Spleen (tissue), 11 donors: ENCODE data around the gene ERBB3. TPM values are rescaled to one million over a fixed set of nuclear protein-coding genes. Genes with fewer than 3 reads are reported as not detected.

Source experiments
- DNase-seq: peaks from one replicate; pipeline ENCODE4 v3.0.0-alpha.2; 2020
- H3K27ac ChIP-seq, 8 donors: fragments of 200-600 bp; sonication (generic) in 7 of 8; 1 replicate in 4 of 8; 2 replicates in 4 of 8; pipeline versions ENCODE4 v1.5.0 to v1.8.0; 2016 to 2021; ENCODE audit warnings: inconsistent platforms in 4 of 8, mild to moderate bottlenecking in 4 of 8, moderate library complexity in 1 of 8
- H3K27me3 ChIP-seq, 7 donors: fragments of 200-600 bp; sonication (generic) in 6 of 7; replicated peaks in 1 of 7; 1 replicate in 4 of 7; 2 replicates in 3 of 7; pipeline versions ENCODE4 v1.5.0 to v1.8.0; 2016 to 2021; ENCODE audit warnings: inconsistent platforms in 3 of 7, mild to moderate bottlenecking in 1 of 7
- H3K36me3 ChIP-seq, 6 donors: fragments of 200-600 bp; sonication (generic) in 5 of 6; 1 replicate in 4 of 6; 2 replicates in 2 of 6; pipeline versions ENCODE4 v1.5.0 to v1.8.0; 2016 to 2021; ENCODE audit warnings: inconsistent platforms in 2 of 6
- H3K4me1 ChIP-seq, 6 donors: fragments of 200-600 bp; sonication (generic) in 5 of 6; 1 replicate in 3 of 6; 2 replicates in 3 of 6; pipeline versions ENCODE4 v1.5.0 to v1.8.0; 2016 to 2021; ENCODE audit warnings: inconsistent platforms in 3 of 6
- H3K4me3 ChIP-seq, 8 donors: fragments of 200-600 bp; sonication (generic) in 7 of 8; 1 replicate in 4 of 8; 2 replicates in 4 of 8; pipeline versions ENCODE4 v1.5.0 to v1.8.0; 2016 to 2021; ENCODE audit warnings: inconsistent platforms in 4 of 8, mild to moderate bottlenecking in 4 of 8, moderate library complexity in 2 of 8
- H3K9me3 ChIP-seq, 8 donors: fragments of 200-600 bp; sonication (generic) in 7 of 8; 1 replicate in 4 of 8; 2 replicates in 4 of 8; pipeline versions ENCODE4 v1.5.0 to v1.8.0; 2016 to 2021; ENCODE audit warnings: inconsistent platforms in 4 of 8
- POLR2A ChIP-seq, 3 donors: fragments of 450-650 bp; IDR thresholded peaks; one replicate each; pipeline ENCODE4 v1.5.1; 2017; ENCODE audit warnings: antibody characterized with exemption in 3 of 3, mild to moderate bottlenecking in 1 of 3
- POLR2AphosphoS5 ChIP-seq, 3 donors: sonication (generic); formaldehyde crosslinking; IDR thresholded peaks; one replicate each; pipeline ENCODE4 v1.5.1; 2017; ENCODE audit warnings: antibody characterized with exemption in 3 of 3
- WGBS, 5 donors: extraction: QIAGEN DNeasy Blood & Tissue Kit in 3 of 5; methylation state at CpG; one replicate each; pipeline versions ENCODE4 v1.1.5 to v1.1.7; 2013 to 2018; 5-methylcytosine and 5-hydroxymethylcytosine counted together
- intact Hi-C: fragments of 100-400 bp; cut with DNase I; formaldehyde crosslinking; loops from one replicate; pipeline ENCODE4 v1.15.0; 2023; ENCODE audit warnings: low total_unique reads
- polyA plus RNA-seq, 3 donors: library from polyadenylated mRNA; stranded (reverse); fragments of 200-250 nt; gene quantifications; one replicate each; pipeline ENCODE4 v1.2.1, GENCODE V29; 2013
- total RNA-seq, 7 donors: library from RNA; depleted of rRNA in 3 of 7; stranded (reverse); fragments of >200 nt in 3 of 7; fragmentation: NEBNext Ultra II Directional in 4 of 7; extraction: Animal tissue kit (Norgen Biotek cat#: 25700) in 4 of 7; gene quantifications; one replicate each; pipeline versions ENCODE4 v1.1.0 to v1.2.1, GENCODE V29; 2016 to 2021
- TF ChIP-seq, protein P1 (sequence below), 11 experiments: fragments of 200-600 bp in 7 of 11; fragments of 450-650 bp in 4 of 11; sonication (generic) in 4 of 11; IDR thresholded peaks in 8 of 11; conservative IDR thresholded peaks in 3 of 11; 1 replicate in 7 of 11; 2 replicates in 4 of 11; pipeline versions ENCODE4 v1.4.0 to v1.8.0; 2016 to 2021; ENCODE audit warnings: antibody characterized with exemption in 11 of 11, inconsistent platforms in 4 of 11, mild to moderate bottlenecking in 1 of 11
- donor health status: healthy with polysubstance abuse.
- donor health status: DM: no; HTN: no; CAD: no; lungs with moderate emphysema.
- donor health status: DM: no; HTN: no; CAD: no.
- donor health status: Bipolar disorder and iron deficiency.
- donor health status: healthy.
- donor health status: DM: no; HTN: no; CAD: no.
- donor health status: DM: yes; HTN: yes; CAD: no.

The ERBB3 gene
- total and polyA plus RNA-seq, 10 donors: 0.17 to 2.0 (median 0.63) TPM; not detected in 3

DNA sequence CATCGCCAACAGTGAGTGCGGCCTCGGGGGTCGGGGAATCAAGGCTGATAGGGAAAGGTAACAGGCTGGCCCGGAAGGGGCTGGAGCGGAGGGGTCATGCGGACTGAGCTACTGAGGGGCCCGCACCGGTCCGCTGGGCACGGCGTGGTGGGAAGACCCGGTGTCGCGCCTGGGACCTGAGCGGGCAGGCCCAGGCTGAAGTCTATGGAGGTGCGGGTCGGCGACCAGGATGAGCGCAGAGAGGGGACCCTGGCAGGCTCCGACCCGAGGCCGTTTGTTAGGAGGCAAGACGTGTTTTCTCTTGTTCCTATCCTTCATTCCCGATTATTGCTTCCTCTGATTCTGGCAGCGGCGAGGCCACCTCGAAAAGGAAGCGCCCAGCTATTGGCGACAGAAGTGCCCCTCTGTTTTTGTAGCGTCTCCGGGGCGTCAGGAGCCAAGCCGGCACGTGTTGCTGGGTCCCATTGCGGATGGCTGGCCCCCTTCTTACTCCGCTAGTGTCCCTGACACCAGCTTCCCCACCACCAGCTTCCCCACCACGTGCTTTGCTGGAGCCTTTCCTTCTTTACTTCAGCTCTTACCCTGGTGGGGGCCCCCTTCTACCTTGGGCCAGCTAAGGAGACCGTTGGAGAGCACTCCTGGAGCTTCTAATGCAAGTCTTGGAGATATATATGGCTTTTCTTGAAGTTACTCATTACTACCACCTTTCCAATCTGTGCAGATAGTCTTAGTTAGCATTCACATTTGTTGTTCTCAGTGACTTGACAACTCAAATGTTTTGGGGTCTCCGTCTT lies 25.0 kb downstream of the ERBB3 start:
- TF ChIP-seq, protein P1, sequence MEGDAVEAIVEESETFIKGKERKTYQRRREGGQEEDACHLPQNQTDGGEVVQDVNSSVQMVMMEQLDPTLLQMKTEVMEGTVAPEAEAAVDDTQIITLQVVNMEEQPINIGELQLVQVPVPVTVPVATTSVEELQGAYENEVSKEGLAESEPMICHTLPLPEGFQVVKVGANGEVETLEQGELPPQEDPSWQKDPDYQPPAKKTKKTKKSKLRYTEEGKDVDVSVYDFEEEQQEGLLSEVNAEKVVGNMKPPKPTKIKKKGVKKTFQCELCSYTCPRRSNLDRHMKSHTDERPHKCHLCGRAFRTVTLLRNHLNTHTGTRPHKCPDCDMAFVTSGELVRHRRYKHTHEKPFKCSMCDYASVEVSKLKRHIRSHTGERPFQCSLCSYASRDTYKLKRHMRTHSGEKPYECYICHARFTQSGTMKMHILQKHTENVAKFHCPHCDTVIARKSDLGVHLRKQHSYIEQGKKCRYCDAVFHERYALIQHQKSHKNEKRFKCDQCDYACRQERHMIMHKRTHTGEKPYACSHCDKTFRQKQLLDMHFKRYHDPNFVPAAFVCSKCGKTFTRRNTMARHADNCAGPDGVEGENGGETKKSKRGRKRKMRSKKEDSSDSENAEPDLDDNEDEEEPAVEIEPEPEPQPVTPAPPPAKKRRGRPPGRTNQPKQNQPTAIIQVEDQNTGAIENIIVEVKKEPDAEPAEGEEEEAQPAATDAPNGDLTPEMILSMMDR (IDR thresholded peaks at IDR 0.05 in 8 of 11, conservative IDR thresholded peaks at IDR 0.05 in 3 of 11): no peak
- TF ChIP-seq POLR2A (IDR thresholded peaks at IDR 0.05): no peak
- TF ChIP-seq POLR2AphosphoS5 (IDR thresholded peaks at IDR 0.05): no peak
- peaks cover 19 to 49% (median 38%) of the 10 kb centered on the region in 6 donors for H3K4me1 ChIP-seq
- intact Hi-C loops: loop anchor here (2.0 kb wide), 1 partner anchor 58 kb away; no protein-coding TSS in a partner anchor
- 1 to 2% (median 1%) methylated on average over 39 to 40 of the region's 40 CpGs for WGBS, 5 donors
- H3K27me3 ChIP-seq: no peaks in the 10 kb centered on the region
- peak overlapping the region; percentile 80 to 93 (median 88) for H3K4me3 ChIP-seq
- no peaks in the 10 kb centered on the region for H3K9me3 ChIP-seq
- H3K36me3 ChIP-seq: peaks cover 0 to 39% (median 35%) of the 10 kb centered on the region in 6 donors
- H3K27ac ChIP-seq: peak overlapping the region; percentile 83 to 94 (median 88)
- peak; percentile 82 for DNase-seq

DNA sequence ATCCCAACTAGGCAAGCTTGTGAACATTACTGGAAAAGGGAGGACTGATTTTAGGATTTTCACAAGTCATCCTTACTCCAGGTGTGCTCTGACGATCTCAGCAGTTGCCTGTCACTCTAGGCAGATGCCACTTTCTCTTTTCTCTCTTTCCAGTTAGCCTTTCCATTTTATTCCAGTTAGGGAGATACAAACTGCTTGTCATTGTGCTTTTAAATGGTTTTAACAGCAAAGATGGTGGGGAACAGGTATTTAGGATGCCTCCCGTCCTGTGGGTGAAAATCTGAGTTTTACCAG lies 25.6 kb downstream of the ERBB3 start:
- H3K36me3 ChIP-seq: peaks cover 3 to 45% (median 41%) of the 10 kb centered on the region in 6 donors

DNA sequence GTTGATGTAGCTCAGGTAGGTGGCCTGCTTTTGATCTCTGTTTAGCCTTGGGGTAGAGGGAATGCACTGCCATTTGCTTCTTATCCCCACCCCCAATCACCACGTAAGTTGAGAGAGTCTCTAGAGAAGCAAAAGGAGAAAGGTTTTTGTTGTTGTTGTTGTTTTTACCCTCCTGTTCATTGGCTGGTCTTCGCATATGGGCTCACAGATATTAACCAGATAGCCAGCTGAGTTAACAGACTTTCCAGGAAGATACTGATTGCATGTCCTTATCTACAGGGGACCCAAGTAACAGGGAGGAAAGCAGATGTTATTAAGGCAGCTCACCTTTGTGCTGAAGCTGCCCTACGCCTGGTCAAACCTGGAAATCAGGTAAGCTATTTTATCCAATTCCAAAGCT lies 27.3 kb downstream of the ERBB3 start:
- intact Hi-C loops: no loop called here
- no peak for DNase-seq
- Histone ChIP-seq H3K9me3 (no peaks in the 10 kb centered on the region), H3K4me1 (peaks cover 19 to 43% (median 38%) of the 10 kb centered on the region in 6 donors), H3K27me3 (no peaks in the 10 kb centered on the region), H3K4me3 (no peak overlapping the region), H3K27ac (no peak overlapping the region), H3K36me3 (peaks cover 5 to 62% (median 58%) of the 10 kb centered on the region in 6 donors)
- 88 to 93% (median 91%) methylated on average over 3 of the region's 3 CpGs for WGBS, 5 donors
- TF ChIP-seq, protein P1 (IDR thresholded peaks at IDR 0.05 in 8 of 11, conservative IDR thresholded peaks at IDR 0.05 in 3 of 11): no peak
- no peak for TF ChIP-seq POLR2A (IDR thresholded peaks at IDR 0.05)
- TF ChIP-seq POLR2AphosphoS5 (IDR thresholded peaks at IDR 0.05): no peak

More for the DNA sequence above, 25.6 kb downstream of the ERBB3 start:
- no peaks in the 10 kb centered on the region for H3K9me3 ChIP-seq
- peaks cover 19 to 49% (median 38%) of the 10 kb centered on the region in 6 donors for H3K4me1 ChIP-seq
- peak overlapping the region in 5 of 8 donors; percentile 87 to 94 (median 89) for H3K27ac ChIP-seq
- 21 to 33% (median 28%) methylated on average over 2 of the region's 2 CpGs for WGBS, 5 donors
- intact Hi-C loops: loop anchor here (2.0 kb wide), 1 partner anchor 59 kb away; no protein-coding TSS in a partner anchor
- DNase-seq: no peak
- H3K27me3 ChIP-seq: no peaks in the 10 kb centered on the region
- peak overlapping the region; percentile 80 to 93 (median 88) for H3K4me3 ChIP-seq
- TF ChIP-seq, protein P1 (IDR thresholded peaks at IDR 0.05 in 8 of 11, conservative IDR thresholded peaks at IDR 0.05 in 3 of 11): no peak
- TF ChIP-seq POLR2A (IDR thresholded peaks at IDR 0.05) (no peak), POLR2AphosphoS5 (IDR thresholded peaks at IDR 0.05) (no peak)

DNA sequence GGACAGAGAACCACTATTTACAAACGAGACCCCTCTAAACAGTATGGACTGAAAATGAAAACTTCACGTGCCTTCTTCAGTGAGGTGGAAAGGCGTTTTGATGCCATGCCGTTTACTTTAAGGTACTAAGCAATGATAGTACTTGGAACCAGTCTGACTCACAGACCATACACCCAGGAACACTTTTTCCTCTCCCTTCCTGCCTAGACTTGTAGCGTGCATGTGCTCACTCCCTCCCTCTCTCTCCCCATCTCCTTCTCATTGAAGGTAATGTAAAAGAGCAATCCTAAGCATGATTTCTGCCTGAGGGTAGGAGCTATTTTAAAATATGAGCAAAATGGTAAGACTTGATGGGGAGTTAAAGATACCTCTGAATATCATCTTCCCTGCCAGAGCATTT lies 30.6 kb downstream of the ERBB3 start:
- H3K4me3 ChIP-seq: no peak overlapping the region
- H3K4me1 ChIP-seq: peaks cover 9 to 24% (median 20%) of the 10 kb centered on the region in 6 donors
- no peak overlapping the region for H3K27ac ChIP-seq
- H3K36me3 ChIP-seq: peaks cover 5 to 83% (median 73%) of the 10 kb centered on the region in 6 donors
- intact Hi-C loops: no loop called here
- TF ChIP-seq POLR2A (IDR thresholded peaks at IDR 0.05) (no peak), POLR2AphosphoS5 (IDR thresholded peaks at IDR 0.05) (no peak)
- TF ChIP-seq, protein P1 (IDR thresholded peaks at IDR 0.05 in 8 of 11, conservative IDR thresholded peaks at IDR 0.05 in 3 of 11): no peak
- WGBS, 5 donors: 83 to 93% (median 89%) methylated on average over 5 of the region's 5 CpGs
- no peaks in the 10 kb centered on the region for H3K27me3 ChIP-seq
- DNase-seq: no peak
- H3K9me3 ChIP-seq: no peaks in the 10 kb centered on the region
